GM19468 (cell line): ENCODE measurements around the gene DSCAML1.

ENCODE experiments used
- ATAC-seq: cut with Tn5 transposase; IDR thresholded peaks from one replicate; pipeline ENCODE4 v1.9.1; 2021; ENCODE audit warnings: mild to moderate bottlenecking, moderate library complexity, moderate number of reproducible peaks; ENCODE audit not compliant: unreplicated experiment; ENCODE audit errors: extremely low read depth

Gene DSCAML1

DNA sequence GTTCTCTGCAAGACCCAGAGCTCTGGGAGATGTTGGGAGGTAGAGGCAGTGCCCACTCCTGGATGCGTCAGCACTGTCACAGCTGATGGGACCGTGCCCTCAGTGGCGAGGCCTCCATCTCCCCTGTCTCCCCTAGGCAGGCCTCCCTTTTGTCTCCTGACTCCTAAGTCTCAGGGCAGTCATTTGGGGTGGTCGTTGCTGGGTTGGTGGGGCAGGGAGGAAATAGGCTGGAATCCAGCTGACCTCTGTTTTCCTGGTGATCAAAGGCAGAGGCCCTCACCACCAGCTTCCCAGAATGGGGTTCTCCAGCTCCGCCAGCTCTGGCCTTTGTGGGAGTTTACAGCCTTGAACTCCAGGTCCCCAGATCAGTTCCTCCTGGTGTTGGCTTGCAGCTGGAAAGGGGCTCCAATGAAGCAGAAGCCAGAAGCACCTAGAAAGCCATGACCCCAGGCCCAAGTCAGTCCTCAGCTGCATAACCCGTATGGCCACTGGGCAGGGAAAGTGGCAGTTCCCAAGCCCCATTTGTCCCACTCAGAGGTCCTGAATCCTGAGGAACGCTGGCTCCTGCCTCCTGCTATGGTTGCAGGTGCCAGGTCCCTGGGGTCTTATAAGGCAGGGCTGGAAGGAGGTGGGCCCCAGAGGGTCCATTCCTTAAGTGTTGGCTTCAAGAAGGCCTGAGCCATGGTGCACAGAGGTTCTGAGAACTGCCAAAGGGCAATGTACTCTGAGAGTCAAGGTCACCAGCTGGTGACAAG is 34.8 kb upstream of the DSCAML1 start:
- no peak for ATAC-seq

DNA sequence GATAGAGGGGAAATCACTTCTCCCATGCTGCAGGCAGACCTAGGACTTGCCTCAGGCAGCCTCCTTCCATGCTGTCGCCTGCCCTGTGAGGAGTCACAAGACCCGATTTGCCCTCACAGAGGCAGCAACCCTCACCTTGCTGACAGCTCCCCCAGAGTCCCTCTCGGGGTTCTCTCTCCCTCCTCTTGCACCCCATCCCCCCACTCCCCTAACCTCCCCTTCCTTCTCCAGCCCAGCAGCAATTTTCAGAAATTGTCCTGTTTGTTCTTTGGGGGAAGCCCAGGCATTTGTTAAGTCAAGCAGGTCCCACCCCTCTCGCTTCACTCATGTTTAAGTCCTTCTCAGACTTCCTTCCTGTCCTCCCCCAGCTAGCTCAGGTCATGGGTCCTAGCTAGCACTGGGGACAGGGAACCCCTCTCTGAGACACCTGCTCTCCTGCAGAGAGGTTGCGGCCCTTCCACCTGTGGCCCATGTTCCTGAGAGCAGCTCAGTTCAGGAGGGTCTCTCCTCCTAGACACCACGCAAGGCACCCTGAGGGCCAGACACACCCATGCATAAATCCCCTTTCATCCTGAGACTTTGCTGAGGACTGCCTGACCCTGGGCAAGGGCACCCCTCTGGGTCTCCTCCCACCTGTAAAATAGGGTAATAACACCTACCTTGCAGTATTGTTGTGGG is 33.8 kb upstream of the DSCAML1 start:
- no peak for ATAC-seq

DNA sequence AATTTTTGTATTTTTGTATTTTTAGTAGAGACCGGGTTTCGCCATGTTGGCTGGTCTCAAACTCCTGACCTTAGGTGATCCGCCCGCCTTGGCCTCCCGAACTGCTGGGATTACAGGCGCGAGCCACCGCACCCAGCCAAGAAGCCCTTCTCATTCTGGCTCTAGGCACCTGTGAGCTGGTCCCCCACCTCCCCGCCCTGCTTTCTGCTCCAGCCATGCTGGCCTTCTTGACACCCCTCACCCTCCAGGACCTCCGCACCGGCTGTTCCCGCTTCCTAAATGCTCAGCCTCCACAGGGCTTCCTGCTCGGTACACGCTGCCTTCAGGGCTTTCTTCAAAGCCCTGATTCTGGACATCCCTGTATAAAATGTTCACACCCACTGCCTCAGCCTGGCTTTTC is 33.1 kb upstream of the DSCAML1 start:
- ATAC-seq: no peak

DNA sequence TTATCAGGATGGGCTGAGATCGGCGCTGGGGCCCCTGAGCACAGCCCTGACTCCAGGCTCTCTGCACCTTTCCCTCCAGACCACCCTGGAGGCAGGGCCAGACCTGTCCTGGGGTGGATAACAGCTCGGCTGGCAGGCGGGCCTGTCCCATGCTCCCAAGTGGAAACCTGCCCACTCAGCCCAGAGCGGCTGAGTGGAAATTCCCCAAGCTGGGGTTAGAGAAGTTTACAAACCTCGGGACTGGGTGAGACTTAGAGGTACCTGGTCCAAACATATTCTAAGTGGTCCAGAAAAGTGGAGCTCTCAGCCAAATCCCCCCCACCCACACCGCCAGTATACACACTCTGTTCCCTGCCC is 32.3 kb upstream of the DSCAML1 start:
- no peak for ATAC-seq

DNA sequence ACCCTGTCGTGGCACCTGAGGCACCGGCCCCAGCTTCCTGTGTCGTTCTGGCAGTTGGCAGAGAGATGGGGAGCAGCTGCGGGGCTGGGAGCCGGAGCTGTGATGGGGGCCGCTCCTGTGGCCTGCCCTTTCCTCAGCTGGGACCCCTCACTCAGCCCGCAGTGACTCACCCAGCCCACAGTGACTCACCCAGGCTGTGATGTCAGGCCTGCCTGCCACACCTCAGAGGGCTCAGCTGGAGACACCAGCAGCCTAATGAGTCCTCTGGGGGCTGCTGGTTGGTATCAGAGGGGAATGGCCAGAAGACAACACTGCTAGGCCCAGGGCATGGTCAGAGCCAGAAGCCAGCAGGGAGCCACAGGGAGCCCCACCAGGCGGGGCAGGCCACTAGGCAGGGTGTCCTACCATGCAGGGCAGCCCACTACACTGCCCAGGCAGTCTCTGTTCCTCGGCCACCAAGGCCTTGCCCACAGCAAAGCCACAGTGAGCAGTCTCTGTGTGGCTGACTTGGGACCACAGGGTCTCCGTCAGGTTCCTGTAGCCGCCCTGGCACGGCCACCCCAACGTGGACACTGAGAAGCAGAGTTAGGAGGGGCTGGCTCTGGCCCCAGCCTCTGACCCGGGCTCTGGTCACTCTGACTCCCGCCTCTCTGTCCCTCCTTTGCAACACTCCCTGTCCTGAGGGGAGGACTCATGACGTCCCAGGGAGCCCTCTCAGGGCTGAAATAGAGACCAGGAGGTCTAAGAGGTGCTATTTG is 31.8 kb upstream of the DSCAML1 start:
- ATAC-seq: no peak

DNA sequence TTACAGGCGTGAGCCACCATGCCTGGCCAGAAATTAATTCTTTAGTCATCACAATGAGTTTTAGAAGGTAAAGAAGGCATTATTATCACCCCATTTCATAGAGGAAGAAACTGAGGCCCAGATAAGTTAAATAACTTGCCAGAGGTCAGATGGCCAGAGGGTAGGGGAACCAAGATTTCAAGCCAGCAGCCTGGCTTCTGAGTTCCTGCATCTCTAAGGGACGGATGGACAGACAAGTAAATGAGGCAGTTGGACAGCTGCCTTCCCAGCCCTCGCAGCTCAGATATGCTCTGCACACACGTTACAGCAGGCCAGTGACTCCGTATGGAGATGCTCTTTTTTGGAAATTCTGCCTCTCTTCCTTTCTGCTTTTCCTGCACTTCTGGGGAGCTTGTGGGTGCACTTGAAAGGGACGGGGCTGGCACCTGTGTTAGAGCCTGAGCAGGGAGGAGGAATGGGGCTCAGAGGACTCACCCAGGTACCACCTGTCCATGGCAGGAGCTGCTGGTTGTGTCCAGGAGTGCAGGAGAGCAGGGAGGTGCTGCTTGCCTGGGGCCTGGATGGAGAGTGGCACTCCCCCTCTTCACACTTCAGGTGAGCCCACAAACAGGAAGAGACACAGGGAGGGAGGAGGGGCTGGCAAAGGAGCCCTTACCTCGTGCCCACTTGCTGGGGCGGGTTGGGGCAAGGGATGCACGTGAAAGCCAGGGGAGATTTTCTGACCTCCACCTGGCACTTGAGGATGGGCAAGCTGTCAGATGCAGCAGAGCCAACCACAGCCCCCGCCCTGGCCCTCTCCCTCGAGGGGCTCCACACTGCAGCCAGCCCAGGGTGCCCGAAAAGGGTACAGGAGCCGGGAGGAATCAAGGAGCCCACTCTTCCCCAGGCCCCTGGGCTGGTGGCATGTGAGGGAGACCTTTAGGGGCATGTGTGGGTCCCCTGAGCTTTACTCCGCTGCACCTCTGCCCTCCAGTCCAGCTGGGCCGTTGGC is 30.8 kb upstream of the DSCAML1 start:
- ATAC-seq: no peak

DNA sequence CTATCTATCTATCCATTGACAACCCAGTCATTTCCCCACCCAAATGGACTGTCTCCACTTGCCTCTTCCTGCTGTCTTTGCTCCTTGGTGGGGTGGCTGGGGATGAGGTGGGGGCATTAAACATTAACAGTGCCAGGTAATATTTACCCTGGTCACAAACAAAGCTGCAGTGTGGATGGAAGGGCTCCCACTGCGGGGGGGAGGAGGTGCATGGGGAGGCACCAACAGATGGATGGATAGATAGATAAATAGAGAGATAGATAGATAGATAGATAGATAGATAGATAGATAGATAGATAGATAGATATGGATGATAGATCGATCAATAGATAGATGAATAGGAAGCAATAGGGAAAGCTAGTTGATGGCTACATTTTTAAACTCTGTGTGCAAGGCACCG is 29.8 kb upstream of the DSCAML1 start:
- no peak for ATAC-seq

DNA sequence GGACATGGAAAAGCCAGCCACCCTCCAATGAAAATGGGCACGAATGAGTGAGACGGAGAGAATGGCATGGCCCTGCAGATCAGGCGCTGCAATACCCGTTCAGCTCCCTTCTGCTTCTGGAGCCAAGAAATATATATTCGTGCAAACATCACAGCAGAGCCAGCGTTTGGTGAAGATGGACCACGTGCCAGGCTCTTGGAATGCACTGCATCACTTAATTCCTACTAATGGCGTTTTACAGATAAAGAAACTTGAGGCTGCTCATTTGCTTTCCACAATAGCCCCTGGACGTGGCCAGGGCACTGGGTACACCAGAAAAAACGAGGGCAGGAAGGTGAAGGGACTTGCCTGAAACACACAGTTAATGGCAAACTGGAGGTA is 29.2 kb upstream of the DSCAML1 start:
- ATAC-seq: no peak

DNA sequence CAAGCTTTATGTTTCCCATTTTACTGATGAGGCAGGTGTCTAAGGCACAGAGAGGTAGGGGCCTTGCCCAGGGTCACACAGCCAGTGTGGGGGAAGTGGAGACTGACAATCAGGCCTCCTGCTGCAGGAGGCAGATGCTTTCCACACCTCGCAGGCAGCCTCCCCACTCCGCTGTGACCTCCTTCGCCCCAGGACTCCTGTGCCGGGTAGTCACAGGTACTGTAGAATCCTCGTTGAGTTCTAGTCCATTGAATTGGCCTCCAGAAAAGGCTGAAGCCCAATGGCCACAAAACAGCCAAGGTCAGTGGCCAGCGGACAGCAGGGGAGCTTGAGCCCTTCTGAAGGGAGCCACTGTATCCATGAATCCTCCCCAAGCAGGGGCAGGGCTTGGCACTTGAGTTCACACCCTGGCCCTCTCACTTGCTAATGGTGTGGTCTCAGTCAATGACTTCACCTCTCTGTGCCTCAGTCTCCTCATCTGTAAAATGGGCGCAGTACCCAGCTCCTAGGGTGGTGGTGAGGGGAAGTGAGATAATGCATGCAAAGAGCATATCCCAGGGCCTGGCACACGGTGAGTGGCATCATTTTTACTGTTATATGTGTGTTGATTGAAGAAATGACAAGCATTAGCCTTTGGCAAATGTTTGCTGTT is 28.6 kb upstream of the DSCAML1 start:
- ATAC-seq: no peak

DNA sequence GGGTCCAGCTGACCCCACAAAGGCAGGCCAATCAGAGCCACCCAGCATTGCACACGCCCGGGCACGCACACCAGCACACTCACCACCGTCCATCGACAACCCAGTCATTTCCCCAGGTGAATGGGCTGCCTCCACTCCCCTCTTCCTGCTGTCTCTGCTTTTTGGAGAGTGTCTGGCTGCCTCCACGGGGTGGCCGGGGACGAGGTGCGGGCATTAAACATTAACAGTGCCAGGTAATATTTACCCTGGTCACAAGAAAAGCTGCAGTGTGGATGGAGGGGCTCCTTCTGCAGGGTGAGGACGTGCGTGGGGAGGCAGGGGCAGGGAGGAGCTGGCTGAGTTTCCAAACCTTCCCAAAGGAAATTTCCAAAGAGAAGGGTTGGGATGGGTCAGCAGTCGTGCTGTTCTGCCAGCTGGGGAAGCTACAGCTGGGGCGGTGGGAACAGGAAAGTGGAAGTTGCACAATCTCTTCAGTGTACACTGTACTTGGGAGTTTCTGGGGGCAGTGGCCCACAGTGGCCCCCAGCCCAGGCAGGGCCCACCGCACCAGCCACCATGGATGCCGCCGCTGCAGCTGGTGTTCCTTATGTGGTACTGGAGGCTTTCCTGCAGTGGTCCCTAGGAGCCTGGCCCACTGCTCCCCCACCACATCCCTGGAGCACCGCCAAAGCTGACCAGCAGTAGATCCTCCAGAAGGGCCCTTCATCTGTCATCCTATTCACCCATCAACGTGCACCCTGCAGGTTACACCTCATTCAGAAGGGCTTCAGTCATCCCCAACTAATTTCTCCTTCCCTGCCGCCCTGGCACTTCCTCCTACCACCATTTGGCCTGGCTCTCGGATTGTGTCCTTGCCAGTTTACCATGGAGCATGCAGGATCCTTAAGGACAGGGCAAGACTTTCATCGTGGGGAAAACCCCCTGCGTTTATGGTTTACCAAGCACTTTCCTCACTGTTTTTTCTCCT is 27.8 kb upstream of the DSCAML1 start, which contains the start of gene FXYD2:
TSS of gene FXYD2 (minus strand) at position 174 of the 967 bp plus-strand sequence. CDS start at position 108, 66 bp downstream.
- ATAC-seq: no peak

DNA sequence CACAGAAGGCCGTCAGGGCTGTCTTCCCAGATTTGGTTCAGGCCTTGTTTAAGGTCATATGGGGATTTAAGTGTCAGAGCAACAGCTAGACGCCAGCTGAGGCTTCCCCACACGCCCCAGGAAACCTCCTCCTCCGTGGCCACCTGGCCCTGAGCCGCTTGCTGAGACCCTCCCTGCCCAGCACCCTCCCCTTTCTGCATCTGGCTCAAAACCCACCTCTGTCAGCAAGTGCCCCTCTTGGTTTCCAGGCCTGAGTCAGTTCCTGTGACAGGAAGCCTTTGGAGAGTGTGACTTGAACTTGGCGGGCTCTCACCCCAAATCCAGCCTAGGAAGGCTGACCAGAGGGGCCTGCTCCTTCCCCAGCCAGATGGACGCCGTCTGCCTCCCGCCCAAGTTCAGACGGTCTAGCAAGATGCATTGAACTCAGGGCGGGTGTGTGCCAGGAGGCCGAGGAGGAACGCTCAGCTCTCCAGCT is 27.0 kb upstream of the DSCAML1 start:
- no peak for ATAC-seq

DNA sequence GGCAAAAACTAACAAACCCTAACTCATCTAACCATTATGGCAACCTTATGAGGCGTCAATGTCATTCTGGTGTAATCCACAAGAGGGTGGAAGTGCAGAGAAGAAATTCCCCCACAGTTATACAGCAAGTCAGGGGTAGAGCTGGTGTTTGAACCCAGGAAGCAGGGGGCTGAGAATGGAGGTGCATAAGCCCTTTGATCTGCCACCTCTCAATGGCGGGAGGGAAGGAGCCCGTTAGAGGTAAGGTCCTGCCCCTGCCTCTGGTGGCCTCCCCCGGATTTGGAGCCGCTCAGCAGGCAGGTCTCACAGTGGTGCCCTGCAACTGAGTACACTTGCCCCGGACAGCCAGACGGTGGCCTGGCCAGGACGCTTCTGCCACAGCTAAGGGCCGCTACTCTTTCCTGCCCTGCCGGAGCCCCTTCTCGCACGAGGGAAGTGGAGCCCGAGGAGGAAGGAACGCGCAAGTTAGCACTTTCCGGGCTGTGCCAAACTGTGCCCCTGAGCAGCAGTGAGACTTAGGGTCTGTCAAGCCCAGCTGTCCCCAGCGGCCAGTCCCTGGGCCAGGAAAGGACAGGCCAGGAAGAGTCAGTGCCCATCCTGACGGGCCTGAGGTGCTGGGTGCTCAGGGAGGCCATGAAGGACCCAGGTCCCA is 26.4 kb upstream of the DSCAML1 start:
- ATAC-seq: no peak

DNA sequence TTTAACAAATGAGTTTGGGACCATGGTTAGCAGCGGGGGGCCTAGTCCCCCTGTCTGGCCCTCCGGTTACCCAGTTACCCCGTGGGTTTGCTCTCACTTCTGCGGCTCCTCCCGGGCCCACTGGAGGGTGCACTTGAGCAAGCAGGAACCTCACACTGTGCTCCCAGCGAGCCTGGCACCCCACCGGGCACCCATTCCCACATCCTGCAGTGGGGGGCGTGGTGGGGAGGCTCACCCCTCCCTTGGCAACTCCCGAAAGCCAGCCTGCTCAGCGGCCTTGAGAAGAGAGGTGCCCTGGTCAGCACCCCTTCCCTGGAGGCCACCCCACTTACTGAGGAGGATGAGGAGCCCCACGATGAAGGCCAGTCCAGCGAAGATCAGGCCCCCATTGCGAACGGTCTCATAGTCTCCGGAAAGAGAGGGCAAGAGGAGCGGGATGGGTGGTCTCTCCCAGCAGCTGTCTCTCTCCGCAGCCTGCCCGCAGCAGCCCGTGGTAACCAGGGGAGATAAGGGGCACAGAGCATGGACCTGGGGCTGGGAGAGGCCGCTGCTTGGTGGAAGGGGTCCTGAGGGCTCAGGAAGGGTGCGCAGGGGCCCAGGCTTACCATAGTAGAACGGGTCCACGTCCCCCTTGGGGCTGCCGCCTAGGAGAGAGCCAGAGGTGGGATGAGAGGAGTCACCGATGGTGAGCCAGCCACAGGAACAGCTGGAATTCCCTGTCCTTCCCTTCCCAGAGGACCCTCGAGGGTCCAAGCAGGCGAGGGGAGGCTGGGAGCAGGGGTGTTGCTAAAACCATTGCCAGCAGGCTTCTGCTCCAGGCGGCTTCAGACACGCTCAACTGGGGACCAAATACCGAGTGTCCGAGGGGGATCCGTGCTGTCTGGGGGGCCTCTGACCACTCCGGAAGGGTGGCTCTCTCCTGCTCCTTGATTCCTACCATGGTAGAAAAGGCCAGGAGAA is 25.3 kb upstream of the DSCAML1 start:
- no peak for ATAC-seq

DNA sequence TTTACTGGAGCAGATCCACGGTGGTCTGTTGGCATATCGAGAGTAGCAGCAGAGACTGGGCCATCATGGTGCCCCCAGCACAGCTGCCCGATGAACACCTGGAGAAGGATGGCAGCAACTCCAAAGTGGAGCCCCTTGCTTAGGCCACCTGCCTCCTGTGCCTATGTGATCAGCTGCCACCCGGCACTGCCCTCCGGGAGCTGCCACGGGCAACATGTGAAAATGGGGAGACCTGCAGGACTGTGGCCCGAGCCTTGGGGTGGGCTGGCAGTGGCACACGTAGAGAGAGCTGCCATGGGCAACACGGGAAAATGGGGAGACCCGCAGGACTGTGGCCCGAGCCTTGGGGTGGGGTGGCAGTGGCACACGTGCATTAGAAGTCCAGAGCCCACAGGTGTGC is 24.4 kb upstream of the DSCAML1 start:
- no peak for ATAC-seq

DNA sequence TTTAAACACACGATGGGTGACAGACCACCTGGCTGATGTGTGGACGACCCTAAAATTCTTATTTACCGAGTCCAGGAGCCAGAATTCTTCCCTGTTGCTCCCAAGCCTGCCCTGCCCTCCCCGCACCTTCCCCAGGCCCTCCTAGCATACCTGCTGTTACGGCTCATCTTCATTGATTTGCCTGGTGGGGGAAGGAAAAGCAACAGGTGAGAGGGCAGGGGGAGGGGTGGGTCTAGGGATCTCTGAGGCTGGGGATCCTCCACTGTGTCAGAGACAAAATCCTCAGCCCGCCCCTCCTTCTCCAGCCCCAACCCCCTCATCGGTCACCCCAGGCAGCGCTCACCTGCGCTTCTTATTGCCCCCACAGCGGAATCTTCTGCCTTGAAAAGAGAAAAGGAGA is 23.5 kb upstream of the DSCAML1 start:
- ATAC-seq: no peak

DNA sequence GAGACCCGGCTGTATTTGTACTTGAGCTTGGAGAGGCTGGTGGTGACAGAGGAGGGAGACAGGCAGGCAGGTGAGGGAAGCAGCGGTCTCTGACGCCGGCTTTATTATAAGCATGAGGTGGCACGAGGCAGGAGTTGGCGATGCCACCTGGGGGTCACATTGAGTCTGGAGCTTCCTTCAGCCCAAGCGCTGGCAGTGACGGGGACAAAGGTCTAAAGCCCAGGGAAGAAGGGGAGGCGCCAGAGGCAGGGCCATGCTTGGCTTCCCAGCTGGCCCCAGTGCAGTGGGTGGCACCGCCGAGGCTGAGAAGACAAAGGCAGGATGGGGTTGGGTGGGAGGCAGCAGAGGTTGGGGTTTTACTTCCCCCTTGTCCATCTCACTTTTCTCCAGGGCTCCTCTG is 23.1 kb upstream of the DSCAML1 start:
- ATAC-seq: no peak
